Loucy (cell line): ENCODE data around the gene GNAI1.

Experiments used
- EZH2phosphoT487 ChIP-seq: fragments of 200-600 bp; IDR thresholded peaks from 2 replicates; pipeline ENCODE4 v1.6.1; 2018; ENCODE audit warnings: antibody characterized with exemption, mild to moderate bottlenecking, moderate library complexity, borderline replicate concordance
- TF ChIP-seq, protein P1 (sequence below): fragments of 200-600 bp; sonication (generic); conservative IDR thresholded peaks from 2 replicates; pipeline ENCODE4 v1.5.1; 2014; ENCODE audit warnings: mild to moderate bottlenecking, antibody characterized with exemption, low read length

- TF ChIP-seq, protein P1, sequence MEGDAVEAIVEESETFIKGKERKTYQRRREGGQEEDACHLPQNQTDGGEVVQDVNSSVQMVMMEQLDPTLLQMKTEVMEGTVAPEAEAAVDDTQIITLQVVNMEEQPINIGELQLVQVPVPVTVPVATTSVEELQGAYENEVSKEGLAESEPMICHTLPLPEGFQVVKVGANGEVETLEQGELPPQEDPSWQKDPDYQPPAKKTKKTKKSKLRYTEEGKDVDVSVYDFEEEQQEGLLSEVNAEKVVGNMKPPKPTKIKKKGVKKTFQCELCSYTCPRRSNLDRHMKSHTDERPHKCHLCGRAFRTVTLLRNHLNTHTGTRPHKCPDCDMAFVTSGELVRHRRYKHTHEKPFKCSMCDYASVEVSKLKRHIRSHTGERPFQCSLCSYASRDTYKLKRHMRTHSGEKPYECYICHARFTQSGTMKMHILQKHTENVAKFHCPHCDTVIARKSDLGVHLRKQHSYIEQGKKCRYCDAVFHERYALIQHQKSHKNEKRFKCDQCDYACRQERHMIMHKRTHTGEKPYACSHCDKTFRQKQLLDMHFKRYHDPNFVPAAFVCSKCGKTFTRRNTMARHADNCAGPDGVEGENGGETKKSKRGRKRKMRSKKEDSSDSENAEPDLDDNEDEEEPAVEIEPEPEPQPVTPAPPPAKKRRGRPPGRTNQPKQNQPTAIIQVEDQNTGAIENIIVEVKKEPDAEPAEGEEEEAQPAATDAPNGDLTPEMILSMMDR, result no peak
- TF ChIP-seq EZH2phosphoT487, result no peak
These were observed 7.0 kb upstream of the GNAI1 start for GRCh38 chr7:80127412-80128160.
